ENCODE data around the gene SMTNL1.
"Not testable (repeated sequence)": the region's sequence is repeated elsewhere in the genome, so short reads cannot be mapped to it uniquely, and the experiment has no call there.

Gene SMTNL1

GRCh38 chr11:57521116-57521515 lies 16.3 kb upstream of the SMTNL1 start:
- Mint-ChIP-seq H3K36me3 (ENCODE audit: low read depth) (peaks cover 15% of the 10 kb centered on the region), H3K4me3 (no peak overlapping the region), H3K4me1 (ENCODE audit: low read depth) (peaks cover 4% of the 10 kb centered on the region), H3K27me3 (no peaks in the 10 kb centered on the region), H3K27ac (no peak overlapping the region), H3K9me3 (no peaks in the 10 kb centered on the region)
- DNase-seq = no peak

GRCh38 chr11:57523419-57523818 lies 14.0 kb upstream of the SMTNL1 start:
- Mint-ChIP-seq H3K27ac (no peak overlapping the region), H3K36me3 (ENCODE audit: low read depth) (peaks cover 34% of the 10 kb centered on the region), H3K27me3 (no peaks in the 10 kb centered on the region), H3K4me3 (no peak overlapping the region), H3K4me1 (ENCODE audit: low read depth) (peaks cover 12% of the 10 kb centered on the region), H3K9me3 (no peaks in the 10 kb centered on the region)
- no peak for DNase-seq

- no peaks in the 10 kb centered on the region for H3K27me3 Mint-ChIP-seq
- no peaks in the 10 kb centered on the region for H3K9me3 Mint-ChIP-seq
- H3K36me3 Mint-ChIP-seq (ENCODE audit: low read depth) = peaks cover 59% of the 10 kb centered on the region
- no peak overlapping the region for H3K4me3 Mint-ChIP-seq
- peak overlapping the region; percentile 60 for H3K27ac Mint-ChIP-seq
- DNase-seq = peak; percentile 76
- peaks cover 38% of the 10 kb centered on the region for H3K4me1 Mint-ChIP-seq (ENCODE audit: low read depth)
Measured at GRCh38 chr11:57527056-57527631, 10.3 kb upstream of the SMTNL1 start.

- peak overlapping the region; percentile 54 for H3K27ac Mint-ChIP-seq
- no peaks in the 10 kb centered on the region for H3K27me3 Mint-ChIP-seq
Measured at GRCh38 chr11:57529012-57529411, 8.4 kb upstream of the SMTNL1 start.

GRCh38 chr11:57530215-57530595 lies 7.2 kb upstream of the SMTNL1 start:
- peak overlapping the region; percentile 96 for H3K27ac Mint-ChIP-seq

More at GRCh38 chr11:57529012-57529411, 8.4 kb upstream of the SMTNL1 start:
- Mint-ChIP-seq H3K4me1 (ENCODE audit: low read depth) (peaks cover 38% of the 10 kb centered on the region), H3K4me3 (peak overlapping the region; percentile 85), H3K36me3 (ENCODE audit: low read depth) (peaks cover 62% of the 10 kb centered on the region), H3K9me3 (no peaks in the 10 kb centered on the region)
- no peak for DNase-seq

GRCh38 chr11:57530596-57531507 lies 6.5 kb upstream of the SMTNL1 start, which contains the start of gene TIMM10:
TSS of gene TIMM10 (minus strand) at chr11:57530754. CDS start at chr11:57530189, 565 bp downstream.
- Mint-ChIP-seq H3K27ac (peak within 1 kb of the TSS; percentile 96), H3K27me3 (no peaks in the 10 kb centered on the region), H3K4me1 (ENCODE audit: low read depth) (peaks cover 38% of the 10 kb centered on the region), H3K36me3 (ENCODE audit: low read depth) (peaks cover 49% of the 10 kb centered on the region), H3K9me3 (no peaks in the 10 kb centered on the region), H3K4me3 (peak within 1 kb of the TSS; percentile 85)
- DNase-seq = peak; percentile 91

More at GRCh38 chr11:57530215-57530595, 7.2 kb upstream of the SMTNL1 start:
- H3K27me3 Mint-ChIP-seq = no peaks in the 10 kb centered on the region
- DNase-seq = no peak
- peaks cover 38% of the 10 kb centered on the region for H3K4me1 Mint-ChIP-seq (ENCODE audit: low read depth)
- peak overlapping the region; percentile 85 for H3K4me3 Mint-ChIP-seq
- H3K9me3 Mint-ChIP-seq = no peaks in the 10 kb centered on the region
- peaks cover 54% of the 10 kb centered on the region for H3K36me3 Mint-ChIP-seq (ENCODE audit: low read depth)

- peaks cover 31% of the 10 kb centered on the region for H3K36me3 Mint-ChIP-seq (ENCODE audit: low read depth)
- H3K27me3 Mint-ChIP-seq, H3K9me3 Mint-ChIP-seq, DNase-seq, H3K27ac Mint-ChIP-seq, H3K4me3 Mint-ChIP-seq: not testable (repeated sequence)
- peaks cover 17% of the 10 kb centered on the region for H3K4me1 Mint-ChIP-seq (ENCODE audit: low read depth)
Measured at GRCh38 chr11:57534449-57534848, 2.9 kb upstream of the SMTNL1 start.

GRCh38 chr11:57539342-57539741 lies 1.9 kb downstream of the SMTNL1 start:
- Mint-ChIP-seq H3K4me1 (ENCODE audit: low read depth) (no peaks in the 10 kb centered on the region), H3K27ac (no peak overlapping the region), H3K9me3 (no peaks in the 10 kb centered on the region), H3K4me3 (no peak overlapping the region), H3K27me3 (no peaks in the 10 kb centered on the region), H3K36me3 (ENCODE audit: low read depth) (peaks cover 30% of the 10 kb centered on the region)
- no peak for DNase-seq

GRCh38 chr11:57541169-57541568 lies 3.8 kb downstream of the SMTNL1 start:
- no peaks in the 10 kb centered on the region for H3K4me1 Mint-ChIP-seq (ENCODE audit: low read depth)
- H3K27me3 Mint-ChIP-seq = no peaks in the 10 kb centered on the region
- peaks cover 35% of the 10 kb centered on the region for H3K36me3 Mint-ChIP-seq (ENCODE audit: low read depth)
- DNase-seq = no peak
- H3K4me3 Mint-ChIP-seq = no peak overlapping the region
- H3K27ac Mint-ChIP-seq = no peak overlapping the region
- H3K9me3 Mint-ChIP-seq = no peaks in the 10 kb centered on the region

GRCh38 chr11:57542582-57542981 lies 5.2 kb downstream of the SMTNL1 start:
- Mint-ChIP-seq H3K9me3 (no peaks in the 10 kb centered on the region), H3K27ac (peak overlapping the region; percentile 44), H3K36me3 (ENCODE audit: low read depth) (peaks cover 43% of the 10 kb centered on the region), H3K27me3 (no peaks in the 10 kb centered on the region), H3K4me1 (ENCODE audit: low read depth) (peaks cover 6% of the 10 kb centered on the region), H3K4me3 (no peak overlapping the region)
- no peak for DNase-seq

- no peaks in the 10 kb centered on the region for H3K27me3 Mint-ChIP-seq
- peaks cover 13% of the 10 kb centered on the region for H3K4me1 Mint-ChIP-seq (ENCODE audit: low read depth)
- DNase-seq = no peak
- H3K27ac Mint-ChIP-seq = no peak overlapping the region
- no peak overlapping the region for H3K4me3 Mint-ChIP-seq
- no peaks in the 10 kb centered on the region for H3K9me3 Mint-ChIP-seq
- H3K36me3 Mint-ChIP-seq (ENCODE audit: low read depth) = peaks cover 47% of the 10 kb centered on the region
Measured at GRCh38 chr11:57543593-57543992, 6.2 kb downstream of the SMTNL1 start.

GRCh38 chr11:57544566-57544965 lies 7.2 kb downstream of the SMTNL1 start:
- H3K36me3 Mint-ChIP-seq (ENCODE audit: low read depth) = peaks cover 53% of the 10 kb centered on the region
- DNase-seq = no peak
- H3K27me3 Mint-ChIP-seq = no peaks in the 10 kb centered on the region
- H3K9me3 Mint-ChIP-seq = no peaks in the 10 kb centered on the region
- H3K27ac Mint-ChIP-seq = no peak overlapping the region
- H3K4me3 Mint-ChIP-seq = no peak overlapping the region
- peaks cover 14% of the 10 kb centered on the region for H3K4me1 Mint-ChIP-seq (ENCODE audit: low read depth)

- Mint-ChIP-seq H3K27me3 (no peaks in the 10 kb centered on the region), H3K4me1 (ENCODE audit: low read depth) (peaks cover 14% of the 10 kb centered on the region), H3K27ac (no peak overlapping the region), H3K4me3 (no peak overlapping the region), H3K9me3 (no peaks in the 10 kb centered on the region), H3K36me3 (ENCODE audit: low read depth) (peaks cover 59% of the 10 kb centered on the region)
- no peak for DNase-seq
Measured at GRCh38 chr11:57545883-57546282, 8.5 kb downstream of the SMTNL1 start.

GRCh38 chr11:57546451-57546850 lies 9.1 kb downstream of the SMTNL1 start:
- peak overlapping the region; percentile 37 for H3K27ac Mint-ChIP-seq
- no peak for DNase-seq
- no peak overlapping the region for H3K4me3 Mint-ChIP-seq
- no peaks in the 10 kb centered on the region for H3K27me3 Mint-ChIP-seq
- no peaks in the 10 kb centered on the region for H3K9me3 Mint-ChIP-seq
- peaks cover 14% of the 10 kb centered on the region for H3K4me1 Mint-ChIP-seq (ENCODE audit: low read depth)
- H3K36me3 Mint-ChIP-seq (ENCODE audit: low read depth) = peaks cover 61% of the 10 kb centered on the region
